Skeletal muscle cell (primary cell): ENCODE data around the gene GOLGA6A.

ENCODE experiments used
- DNase-seq: peaks from one replicate; pipeline ENCODE4 v3.0.0-alpha.2; 2010; ENCODE audit warnings: low read depth
- H3K4me3 ChIP-seq: 2 replicates; pipeline ENCODE4 v1.5.1; 2011; ENCODE audit warnings: low read depth, mild to moderate bottlenecking, control low read depth, low read length, moderate library complexity

The GOLGA6A gene

DNA sequence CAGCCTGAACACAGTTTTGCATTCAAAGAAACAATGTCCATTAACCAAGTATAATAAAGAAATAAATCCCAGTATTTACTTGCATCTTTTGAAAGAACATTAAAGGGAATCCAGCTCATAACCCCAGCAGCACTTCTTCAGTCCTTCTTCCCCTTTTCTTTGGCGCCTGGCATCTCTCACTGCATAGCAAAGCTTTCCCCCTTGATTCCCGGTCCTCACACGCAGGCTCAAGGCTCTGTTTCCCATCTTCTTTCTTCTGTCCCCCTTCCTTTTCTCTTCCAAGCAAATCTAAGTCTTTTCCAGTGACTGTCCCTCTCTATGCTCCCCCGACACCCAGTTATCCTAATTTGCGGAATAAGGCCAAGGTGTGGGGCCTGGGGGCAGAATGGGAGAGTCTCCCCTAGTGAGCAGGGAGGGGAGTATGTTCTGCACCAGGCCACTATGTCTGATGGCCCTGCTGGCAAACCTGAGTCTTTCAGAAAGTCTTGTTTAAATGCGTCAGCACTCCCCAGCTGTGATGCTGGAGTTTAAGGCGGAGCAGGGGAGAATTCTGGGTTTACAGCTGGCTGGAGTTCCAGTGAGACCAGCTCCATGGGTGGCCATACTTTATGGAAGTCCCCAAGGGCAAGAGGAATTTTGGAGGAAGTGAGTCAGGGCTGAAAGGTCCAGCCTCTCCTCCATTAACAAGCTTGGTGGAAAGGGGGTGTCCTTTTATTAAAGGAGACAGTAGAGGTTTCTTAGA lies 42.1 kb downstream of the GOLGA6A start:
- peak; percentile 91 for DNase-seq
- no peak overlapping the region for H3K4me3 ChIP-seq

DNA sequence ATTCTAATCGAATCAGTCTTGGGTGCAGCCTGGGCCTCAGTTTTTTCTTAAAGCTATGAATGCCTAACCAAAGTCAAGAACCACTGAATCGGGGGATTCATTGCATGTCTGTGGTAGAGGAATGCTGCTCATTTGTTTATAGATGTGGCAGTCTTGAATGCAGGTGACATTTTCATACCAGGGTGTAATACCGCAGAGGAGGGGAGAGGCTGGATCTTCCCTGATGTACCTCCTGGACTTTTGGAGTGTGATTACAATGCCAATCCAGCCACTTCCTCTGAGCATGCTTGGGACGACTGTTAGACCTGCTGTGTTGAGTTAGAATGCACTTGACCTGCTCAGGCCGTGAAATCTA lies 42.7 kb downstream of the GOLGA6A start:
- DNase-seq, result no peak
- H3K4me3 ChIP-seq, result no peak overlapping the region

DNA sequence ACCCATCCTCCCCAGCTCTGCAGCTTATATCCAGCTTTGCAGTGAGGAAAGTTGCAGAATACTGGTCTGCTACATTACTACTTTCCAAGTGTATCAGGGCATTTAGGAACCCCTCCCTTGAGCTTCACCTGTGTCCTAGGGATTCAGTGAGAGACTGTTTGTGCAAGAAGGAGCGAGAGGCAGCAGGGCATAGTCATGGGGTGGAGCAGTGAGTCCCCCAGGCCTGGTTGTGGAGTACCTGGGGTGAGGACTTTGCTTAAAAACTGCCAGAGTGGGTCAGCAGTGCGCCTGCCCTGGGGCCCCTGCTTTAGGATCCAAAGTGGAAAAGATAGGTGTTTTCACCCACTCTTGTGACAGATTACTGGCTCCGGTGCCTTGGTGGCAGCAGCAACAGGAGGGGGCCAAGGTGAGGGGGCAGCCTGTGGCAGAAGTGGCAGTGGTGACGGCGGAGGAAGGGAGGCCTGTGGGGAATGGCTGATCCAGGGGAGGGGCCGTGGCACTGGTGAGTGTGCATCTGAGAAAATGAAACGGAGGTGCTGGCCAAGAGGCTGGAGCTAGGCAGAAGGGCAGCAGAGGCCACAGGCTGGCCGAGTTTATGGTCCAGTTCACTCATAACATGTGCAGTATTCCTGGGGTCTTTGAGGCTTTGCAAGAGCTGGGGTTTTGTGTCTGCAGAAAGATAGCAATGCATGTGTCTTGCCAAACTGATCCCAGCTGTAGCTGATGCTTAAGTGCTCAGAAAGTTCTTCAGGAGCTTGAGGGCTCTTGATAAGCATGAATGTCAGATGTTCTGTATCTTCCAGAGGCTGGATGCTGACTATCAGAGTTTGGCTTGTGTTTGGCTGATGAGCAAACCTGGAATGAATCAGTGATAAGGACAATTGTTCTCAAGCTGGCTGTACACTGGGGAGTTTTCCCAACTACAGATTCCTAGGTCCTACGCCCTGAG lies 43.4 kb downstream of the GOLGA6A start:
- H3K4me3 ChIP-seq, result no peak overlapping the region
- DNase-seq, result no peak

DNA sequence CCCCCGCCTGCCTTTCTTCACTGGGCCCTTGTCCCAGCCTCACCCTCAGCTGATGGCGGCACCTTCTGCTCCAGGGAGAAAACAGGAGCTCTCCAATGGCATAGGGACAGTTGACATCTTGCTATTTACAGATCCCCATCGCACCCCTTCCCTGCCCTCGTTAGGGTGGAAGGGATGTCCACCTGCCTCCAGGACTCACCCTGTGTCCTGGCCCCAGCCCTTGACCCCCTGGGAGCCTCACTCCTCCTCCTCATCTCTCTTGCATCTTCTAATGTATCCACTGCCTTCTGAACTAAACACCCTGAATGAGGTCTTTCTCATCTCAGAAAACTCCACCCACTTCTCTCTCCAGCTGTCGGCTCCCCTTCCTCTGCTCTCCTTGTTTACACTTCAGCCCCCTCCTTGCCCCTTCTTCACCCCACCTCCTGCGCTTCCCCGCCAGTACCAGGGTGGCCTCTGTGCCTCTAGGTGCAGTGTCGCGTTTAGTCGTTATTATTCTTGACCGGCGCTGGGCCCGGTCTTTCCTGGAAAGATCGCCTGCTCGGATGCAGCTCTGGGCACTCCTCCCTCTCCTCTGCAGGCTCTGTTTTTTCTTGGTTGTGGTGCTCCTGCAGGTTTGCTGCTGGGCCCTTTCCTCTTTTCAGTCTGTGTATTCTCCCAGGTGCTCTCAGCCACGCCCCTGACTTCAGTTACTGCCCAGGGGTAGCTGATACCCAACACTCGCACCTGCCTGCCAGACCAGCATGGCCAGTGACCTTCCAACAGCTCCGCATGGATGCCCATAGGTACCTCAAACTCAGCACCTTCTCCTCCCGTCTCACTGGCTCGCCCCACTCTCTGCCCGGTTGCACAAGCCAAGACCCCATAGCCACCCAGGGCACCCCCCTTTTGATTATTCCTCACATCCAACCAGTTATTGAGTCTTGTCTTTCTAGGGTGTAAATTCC lies 44.9 kb downstream of the GOLGA6A start:
- no peak for DNase-seq
- H3K4me3 ChIP-seq, result no peak overlapping the region

DNA sequence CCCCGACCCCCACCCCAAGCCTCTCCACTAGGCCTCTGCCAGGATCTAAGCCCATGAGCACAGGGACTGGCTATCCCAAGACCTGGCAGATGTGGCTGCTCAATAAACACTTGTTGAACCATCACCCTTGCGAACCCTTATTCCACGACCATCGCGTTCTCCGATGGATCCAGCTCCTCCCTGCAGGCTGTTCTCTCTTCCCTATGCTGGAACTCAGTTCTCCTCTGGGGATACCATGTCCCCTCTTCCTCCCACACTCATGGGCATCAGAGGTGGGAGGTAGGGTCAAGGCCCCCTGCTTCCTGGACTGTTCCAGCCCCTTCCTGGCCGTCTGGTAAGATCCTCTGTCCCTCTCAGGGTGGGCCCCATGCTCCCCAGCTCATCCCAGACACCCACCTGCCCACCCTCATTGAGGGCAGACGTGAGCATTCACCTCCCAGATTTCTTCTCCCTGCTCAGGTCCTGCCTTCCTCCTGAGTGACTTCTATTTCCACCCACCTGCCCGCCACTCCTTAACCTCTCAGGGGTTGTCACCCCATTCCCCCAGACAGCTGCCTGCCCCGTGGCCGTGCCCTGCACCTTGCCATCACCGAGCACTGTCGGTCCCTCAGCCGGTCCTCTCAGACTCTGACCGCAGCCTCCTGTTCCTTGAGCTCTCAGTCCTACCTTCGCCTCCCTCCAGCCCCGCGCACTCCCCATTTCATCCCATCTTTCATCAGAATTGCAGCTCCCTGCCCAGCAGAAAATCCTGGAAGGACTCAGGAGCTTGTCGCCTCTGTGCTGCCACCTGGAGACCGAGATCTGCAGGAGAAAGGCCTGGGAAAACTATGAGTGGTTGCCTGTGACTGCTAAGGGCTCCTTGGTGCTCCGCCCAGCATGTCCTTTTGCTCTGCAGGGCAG lies 45.8 kb downstream of the GOLGA6A start:
- DNase-seq, result peak; percentile 19
- no peak overlapping the region for H3K4me3 ChIP-seq

DNA sequence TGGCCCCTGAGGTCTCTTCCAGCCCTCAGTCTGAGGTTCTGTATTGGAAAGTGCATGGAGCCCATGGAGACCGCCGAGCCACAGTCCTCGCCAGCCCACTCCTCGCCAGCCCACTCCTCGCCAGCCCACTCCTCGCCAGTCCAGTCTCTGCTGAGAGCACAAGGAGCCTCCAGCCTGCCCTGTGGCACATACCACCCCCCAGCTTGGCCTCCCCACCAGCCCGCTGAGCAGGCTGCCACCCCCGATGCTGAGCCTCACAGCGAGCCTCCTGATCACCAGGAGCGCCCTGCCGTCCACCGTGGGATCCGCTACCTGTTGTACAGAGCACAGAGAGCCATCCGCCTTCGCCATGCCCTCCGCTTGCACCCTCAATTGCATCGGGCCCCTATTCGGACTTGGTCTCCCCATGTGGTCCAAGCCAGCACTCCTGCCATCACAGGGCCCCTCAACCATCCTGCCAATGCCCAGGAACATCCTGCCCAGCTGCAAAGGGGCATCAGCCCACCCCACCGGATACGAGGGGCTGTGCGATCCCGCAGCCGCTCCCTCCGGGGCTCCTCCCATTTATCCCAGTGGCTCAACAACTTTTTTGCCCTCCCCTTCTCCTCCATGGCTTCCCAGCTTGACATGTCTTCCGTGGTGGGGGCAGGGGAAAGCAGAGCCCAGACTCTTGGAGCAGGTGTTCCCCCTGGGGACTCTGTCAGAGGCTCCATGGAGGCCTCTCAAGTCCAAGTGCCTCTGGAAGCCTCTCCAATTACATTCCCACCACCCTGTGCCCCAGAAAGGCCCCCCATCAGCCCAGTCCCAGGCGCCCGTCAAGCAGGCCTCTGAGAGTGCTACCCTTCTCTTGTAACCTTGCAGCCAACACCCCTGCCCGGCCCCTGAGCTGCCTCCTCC lies 47.0 kb downstream of the GOLGA6A start:
- no peak overlapping the region for H3K4me3 ChIP-seq
- DNase-seq, result no peak

DNA sequence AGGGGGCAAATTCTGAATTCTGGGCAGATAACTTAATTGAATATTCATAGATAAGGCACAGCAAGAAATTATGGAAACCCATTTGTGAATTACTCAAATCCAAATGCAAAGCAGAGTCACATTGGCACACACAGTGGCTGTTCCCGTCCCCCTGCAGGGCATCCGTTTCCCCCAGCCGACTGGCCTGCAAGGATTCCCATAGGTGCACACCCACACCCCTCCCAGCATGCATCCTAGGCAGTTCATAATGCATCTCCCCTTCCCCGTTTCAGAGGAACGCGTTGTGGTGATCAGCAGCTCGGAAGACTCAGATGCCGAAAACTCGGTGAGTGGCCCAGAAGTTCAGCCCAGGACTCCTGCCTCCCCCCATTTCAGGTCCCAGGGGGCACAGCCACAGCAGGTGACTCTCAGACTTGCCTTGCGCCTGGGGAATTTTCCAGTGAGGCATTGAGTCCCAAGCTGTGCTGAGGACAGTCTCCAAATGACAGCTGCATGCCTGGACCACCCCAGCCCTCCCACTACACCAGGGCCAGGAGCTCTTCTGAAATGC lies 48.1 kb downstream of the GOLGA6A start:
- no peak overlapping the region for H3K4me3 ChIP-seq
- no peak for DNase-seq

DNA sequence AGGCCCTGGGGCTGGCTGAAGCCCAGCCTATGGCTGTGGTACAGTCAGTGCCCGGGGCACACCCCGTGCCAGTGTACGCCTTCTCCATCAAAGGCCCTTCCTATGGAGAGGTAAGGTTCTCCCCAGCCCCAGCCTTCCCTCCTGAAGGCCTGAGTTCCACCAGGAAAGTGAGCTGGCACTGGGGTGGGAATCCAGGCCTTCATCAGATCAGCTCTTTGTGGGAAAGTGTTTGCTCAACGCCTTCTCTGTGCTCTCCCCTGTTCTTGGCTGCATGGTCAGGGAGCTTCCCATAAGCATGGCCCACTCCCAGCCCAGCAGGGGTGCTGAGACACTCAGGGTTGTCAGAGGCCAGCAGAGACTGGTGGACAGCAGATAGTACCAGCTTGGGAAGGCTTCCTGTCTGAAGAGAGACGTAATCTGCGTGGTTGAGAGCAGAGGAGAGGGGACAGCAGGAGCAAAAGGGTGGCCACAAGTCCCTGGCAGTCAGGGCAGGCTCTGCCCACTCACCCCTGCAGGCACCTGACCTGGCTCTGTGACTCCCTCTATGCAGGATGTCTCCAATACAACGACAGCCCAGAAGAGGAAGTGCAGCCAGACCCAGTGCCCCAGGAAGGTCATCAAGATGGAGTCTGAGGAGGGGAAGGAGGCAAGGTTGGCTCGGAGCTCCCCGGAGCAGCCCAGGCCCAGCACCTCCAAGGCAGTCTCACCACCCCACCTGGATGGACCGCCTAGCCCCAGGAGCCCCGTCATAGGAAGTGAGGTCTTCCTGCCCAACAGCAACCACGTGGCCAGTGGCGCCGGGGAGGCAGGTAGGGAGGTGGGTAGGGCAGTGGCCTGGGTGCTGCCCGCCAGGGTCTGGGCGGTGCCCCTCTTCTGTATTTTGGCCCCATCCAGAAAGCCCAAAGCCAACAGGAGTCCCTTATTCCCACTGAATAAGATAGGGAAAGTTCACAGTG lies 49.5 kb downstream of the GOLGA6A start:
- DNase-seq, result no peak
- no peak overlapping the region for H3K4me3 ChIP-seq

DNA sequence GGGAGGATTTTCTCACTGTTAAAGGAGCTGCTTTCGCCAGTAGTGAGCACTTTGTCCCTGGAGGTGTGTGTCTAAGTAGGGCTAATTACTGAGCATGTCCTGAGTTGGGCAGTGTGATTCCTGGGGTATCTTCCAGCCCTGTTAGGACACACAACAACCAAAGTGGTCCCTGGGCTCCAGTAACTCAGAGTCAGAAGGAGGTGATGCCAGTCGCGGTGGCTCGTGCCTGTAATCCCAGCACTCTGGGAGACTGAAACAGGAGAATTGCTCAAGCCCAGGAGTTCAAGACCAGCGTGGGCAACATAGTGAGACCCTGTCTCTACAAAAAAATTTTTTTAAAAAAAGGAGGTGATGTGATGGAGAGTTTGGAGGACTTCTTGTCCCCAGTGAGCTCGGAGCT lies 50.3 kb downstream of the GOLGA6A start:
- DNase-seq, result no peak

DNA sequence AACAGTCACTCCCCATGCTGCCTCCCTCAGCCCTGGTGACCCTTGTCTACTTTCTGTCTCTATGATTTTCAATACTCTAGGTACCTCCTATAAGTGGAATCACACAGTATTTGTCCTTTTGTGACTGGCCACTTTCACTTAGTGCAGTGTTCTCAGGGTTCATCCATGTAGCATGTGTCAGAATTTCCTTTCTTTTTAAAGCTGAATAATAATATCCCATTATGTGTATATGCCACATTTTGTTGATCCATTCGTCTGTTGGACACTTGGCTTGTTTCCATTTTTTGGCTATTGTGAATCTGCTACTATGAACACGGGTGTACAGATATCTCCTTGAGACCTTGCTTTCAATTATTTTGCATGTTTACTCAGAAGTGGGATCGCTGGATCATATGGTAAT lies 53.7 kb downstream of the GOLGA6A start:
- H3K4me3 ChIP-seq, result no peak overlapping the region
- DNase-seq, result no peak

More for the DNA sequence above, 50.3 kb downstream of the GOLGA6A start:
- H3K4me3 ChIP-seq, result no peak overlapping the region

DNA sequence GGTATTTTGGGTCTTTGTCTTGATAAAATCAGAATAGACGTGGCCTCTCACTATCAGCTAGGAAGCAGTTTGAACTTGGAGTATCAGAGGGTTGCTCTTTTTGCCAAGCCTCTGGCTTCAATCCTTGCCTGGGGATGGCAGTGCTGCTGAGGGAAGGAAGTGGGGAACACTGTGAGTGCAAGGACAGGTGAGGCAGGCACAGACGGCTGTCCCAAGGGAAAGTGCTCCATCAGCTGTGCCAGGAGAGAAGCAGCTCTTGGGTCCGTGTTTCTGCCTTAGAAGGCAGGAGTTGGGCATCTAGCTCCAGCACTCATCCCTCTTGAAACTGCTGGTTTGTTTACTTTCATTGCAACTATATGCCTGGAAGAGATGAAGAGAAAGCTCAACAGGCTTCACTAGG lies 54.7 kb downstream of the GOLGA6A start:
- no peak for DNase-seq

DNA sequence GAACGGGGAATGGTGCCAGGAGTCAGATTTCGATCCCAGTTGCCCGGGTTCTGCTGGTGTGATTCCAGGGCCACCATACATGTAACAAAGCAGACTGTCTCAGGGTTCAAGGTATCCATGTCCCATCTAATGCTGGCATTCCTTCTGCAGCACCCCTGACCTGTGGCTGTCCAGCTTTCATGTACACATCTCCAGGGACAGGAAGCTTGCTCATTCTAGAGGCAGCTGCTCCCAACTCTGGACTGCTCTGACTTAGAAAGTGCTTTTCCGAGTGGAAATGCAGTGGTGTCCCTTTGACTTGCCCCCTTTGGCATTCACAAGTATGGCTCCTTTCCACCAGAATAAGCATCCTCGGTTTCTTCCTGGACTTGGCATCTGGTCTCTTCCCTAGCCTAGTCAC lies 56.9 kb downstream of the GOLGA6A start:
- DNase-seq, result no peak
- H3K4me3 ChIP-seq, result no peak overlapping the region

More for the DNA sequence above, 54.7 kb downstream of the GOLGA6A start:
- no peak overlapping the region for H3K4me3 ChIP-seq

DNA sequence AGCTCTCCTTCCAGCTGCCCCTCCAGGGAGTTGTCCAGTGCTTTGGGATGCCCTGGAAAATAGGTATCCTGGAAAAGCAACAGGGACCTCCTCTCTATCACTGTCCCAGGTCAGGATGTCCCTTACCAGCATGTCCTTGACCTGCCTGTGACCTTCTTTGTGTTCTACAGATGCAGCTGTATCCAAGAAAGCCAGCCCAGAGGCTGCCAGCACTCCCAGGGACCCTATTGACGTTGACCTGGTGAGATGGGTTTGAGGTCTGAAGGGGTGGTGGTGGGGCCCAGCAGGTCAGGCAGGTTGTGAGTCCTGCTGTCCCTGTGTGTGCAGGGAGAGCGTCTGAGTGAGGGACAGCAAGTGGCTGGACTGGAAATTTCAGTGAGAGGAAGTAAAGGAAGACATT lies 57.7 kb downstream of the GOLGA6A start:
- H3K4me3 ChIP-seq, result no peak overlapping the region
- no peak for DNase-seq

DNA sequence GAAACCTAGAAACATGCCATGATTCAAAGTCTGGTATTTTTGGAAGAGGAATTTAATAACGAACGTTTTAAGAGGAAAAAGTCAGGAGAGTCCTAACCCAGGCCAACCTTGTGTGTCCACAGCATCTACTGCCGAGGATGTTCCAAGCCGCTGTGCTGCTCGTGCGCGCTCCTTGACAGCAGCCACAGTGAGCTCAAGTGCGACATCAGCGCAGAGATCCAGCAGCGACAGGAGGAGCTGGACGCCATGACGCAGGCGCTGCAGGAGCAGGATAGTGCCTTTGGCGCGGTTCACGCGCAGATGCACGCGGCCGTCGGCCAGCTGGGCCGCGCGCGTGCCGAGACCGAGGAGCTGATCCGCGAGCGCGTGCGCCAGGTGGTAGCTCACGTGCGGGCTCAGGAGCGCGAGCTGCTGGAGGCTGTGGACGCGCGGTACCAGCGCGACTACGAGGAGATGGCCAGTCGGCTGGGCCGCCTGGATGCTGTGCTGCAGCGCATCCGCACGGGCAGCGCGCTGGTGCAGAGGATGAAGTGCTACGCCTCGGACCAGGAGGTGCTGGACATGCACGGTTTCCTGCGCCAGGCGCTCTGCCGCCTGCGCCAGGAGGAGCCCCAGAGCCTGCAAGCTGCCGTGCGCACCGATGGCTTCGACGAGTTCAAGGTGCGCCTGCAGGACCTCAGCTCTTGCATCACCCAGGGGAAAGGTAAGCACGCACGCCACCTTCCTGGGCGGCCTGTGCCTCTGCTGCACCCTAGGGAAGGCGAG lies 59.5 kb downstream of the GOLGA6A start:
- no peak overlapping the region for H3K4me3 ChIP-seq

More for the DNA sequence above, 59.5 kb downstream of the GOLGA6A start:
- DNase-seq, result no peak
